HFFc6 (cell line): ENCODE results near the gene FAP. TPM values are rescaled to one million over a fixed set of nuclear protein-coding genes. Genes with fewer than 3 reads are reported as not detected.

Experiments used
- DNase-seq: peaks from one replicate; pipeline ENCODE4 v3.0.0-alpha.2; 2018
- H3K27ac Mint-ChIP-seq: 2 replicates; pipeline ENCODE4 v1.8.0; 2020; ENCODE audit warnings: mild to moderate bottlenecking, mixed read lengths
- H3K27me3 Mint-ChIP-seq: 2 replicates; pipeline ENCODE4 v1.8.0; 2021; ENCODE audit warnings: mild to moderate bottlenecking, moderate library complexity, mixed read lengths; ENCODE audit not compliant: insufficient read depth
- H3K36me3 Mint-ChIP-seq: 2 replicates; pipeline ENCODE4 v1.8.0; 2021; ENCODE audit warnings: low read depth, mixed read lengths
- H3K4me1 Mint-ChIP-seq: 2 replicates; pipeline ENCODE4 v1.8.0; 2020; ENCODE audit warnings: low read depth, mixed read lengths
- H3K4me3 Mint-ChIP-seq: 2 replicates; pipeline ENCODE4 v1.8.0; 2020; ENCODE audit warnings: mild to moderate bottlenecking, moderate library complexity, mixed read lengths
- H3K9me3 Mint-ChIP-seq: 2 replicates; pipeline ENCODE4 v1.8.0; 2020; ENCODE audit warnings: mild to moderate bottlenecking, mixed read lengths
- total RNA-seq, 6 experiments: library from RNA; stranded (reverse); fragmentation: NEBNext Ultra II Directional; extraction: Animal tissue kit (Norgen Biotek cat#: 25700); gene quantifications; 2 replicates in 1 of 6; 3 replicates in 5 of 6; pipeline ENCODE4 v1.2.3, GENCODE V29; 2021
- TF ChIP-seq, protein P1 (sequence below): fragments of 200-600 bp; sonication (generic); IDR thresholded peaks from 2 replicates; pipeline ENCODE4 v1.5.0; 2021; ENCODE audit warnings: antibody characterized with exemption, mild to moderate bottlenecking

The FAP gene
- total RNA-seq, 6 experiments from 2014 or later, result 62.6 to 101 (median 67.0) TPM

GRCh38 chr2:162138310-162138709 lies 104.9 kb downstream of the FAP start:
- Mint-ChIP-seq H3K4me3 (no peak overlapping the region), H3K27ac (no peak overlapping the region)

GRCh38 chr2:162127422-162127821 lies 115.8 kb downstream of the FAP start:
- H3K4me3 Mint-ChIP-seq, result no peak overlapping the region
- peaks cover 4% of the 10 kb centered on the region; the same call in 1 of the 2 replicates for H3K36me3 Mint-ChIP-seq
- 0 out of 2 replicates have a peak, but pooled peaks cover 3% of the 10 kb centered on the region for H3K9me3 Mint-ChIP-seq
- no peak overlapping the region for H3K27ac Mint-ChIP-seq
- DNase-seq, result no peak
- peaks cover 9% of the 10 kb centered on the region for H3K27me3 Mint-ChIP-seq
- H3K4me1 Mint-ChIP-seq, result peaks cover 25% of the 10 kb centered on the region
- TF ChIP-seq, protein P1, sequence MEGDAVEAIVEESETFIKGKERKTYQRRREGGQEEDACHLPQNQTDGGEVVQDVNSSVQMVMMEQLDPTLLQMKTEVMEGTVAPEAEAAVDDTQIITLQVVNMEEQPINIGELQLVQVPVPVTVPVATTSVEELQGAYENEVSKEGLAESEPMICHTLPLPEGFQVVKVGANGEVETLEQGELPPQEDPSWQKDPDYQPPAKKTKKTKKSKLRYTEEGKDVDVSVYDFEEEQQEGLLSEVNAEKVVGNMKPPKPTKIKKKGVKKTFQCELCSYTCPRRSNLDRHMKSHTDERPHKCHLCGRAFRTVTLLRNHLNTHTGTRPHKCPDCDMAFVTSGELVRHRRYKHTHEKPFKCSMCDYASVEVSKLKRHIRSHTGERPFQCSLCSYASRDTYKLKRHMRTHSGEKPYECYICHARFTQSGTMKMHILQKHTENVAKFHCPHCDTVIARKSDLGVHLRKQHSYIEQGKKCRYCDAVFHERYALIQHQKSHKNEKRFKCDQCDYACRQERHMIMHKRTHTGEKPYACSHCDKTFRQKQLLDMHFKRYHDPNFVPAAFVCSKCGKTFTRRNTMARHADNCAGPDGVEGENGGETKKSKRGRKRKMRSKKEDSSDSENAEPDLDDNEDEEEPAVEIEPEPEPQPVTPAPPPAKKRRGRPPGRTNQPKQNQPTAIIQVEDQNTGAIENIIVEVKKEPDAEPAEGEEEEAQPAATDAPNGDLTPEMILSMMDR, result no peak

More at GRCh38 chr2:162138310-162138709, 104.9 kb downstream of the FAP start:
- no peaks in the 10 kb centered on the region for H3K36me3 Mint-ChIP-seq
- no peak for DNase-seq
- no peaks in the 10 kb centered on the region for H3K4me1 Mint-ChIP-seq
- no peaks in the 10 kb centered on the region for H3K9me3 Mint-ChIP-seq
- TF ChIP-seq, protein P1, result no peak
- peaks cover 7% of the 10 kb centered on the region; the same call in 1 of the 2 replicates for H3K27me3 Mint-ChIP-seq

- Mint-ChIP-seq H3K36me3 (peaks cover 4% of the 10 kb centered on the region; the same call in 1 of the 2 replicates), H3K4me3 (no peak overlapping the region), H3K4me1 (peaks cover 25% of the 10 kb centered on the region), H3K9me3 (0 out of 2 replicates have a peak, but pooled peaks cover 3% of the 10 kb centered on the region), H3K27ac (no peak overlapping the region), H3K27me3 (peaks cover 9% of the 10 kb centered on the region)
- DNase-seq, result no peak
- TF ChIP-seq, protein P1, result no peak
These were observed 116.7 kb downstream of the FAP start for GRCh38 chr2:162126527-162126926.

DNA sequence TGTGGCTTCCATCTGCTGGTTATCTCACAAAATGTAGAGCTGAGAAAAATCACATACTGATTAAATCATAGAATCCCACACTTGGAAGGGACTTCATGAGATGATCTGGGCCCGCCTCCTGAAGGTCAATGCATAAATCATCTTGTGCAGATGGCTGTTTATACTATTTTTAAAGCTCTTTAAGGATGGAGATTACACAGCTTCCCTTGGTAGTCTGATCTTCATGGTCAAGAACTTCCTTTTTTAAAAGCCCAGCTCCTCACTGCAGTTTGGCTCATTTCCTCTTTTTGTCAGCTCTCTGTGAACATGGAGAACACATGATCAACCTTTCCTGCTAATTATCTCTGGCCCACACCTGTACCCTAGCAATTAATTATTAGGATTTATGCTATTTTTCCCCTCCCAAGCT lies 117.1 kb downstream of the FAP start:
- peaks cover 9% of the 10 kb centered on the region for H3K27me3 Mint-ChIP-seq
- DNase-seq, result no peak
- TF ChIP-seq, protein P1, result no peak
- H3K4me1 Mint-ChIP-seq, result peaks cover 25% of the 10 kb centered on the region
- 0 out of 2 replicates have a peak, but pooled peaks cover 3% of the 10 kb centered on the region for H3K9me3 Mint-ChIP-seq
- no peak overlapping the region for H3K27ac Mint-ChIP-seq
- H3K36me3 Mint-ChIP-seq, result peaks cover 4% of the 10 kb centered on the region; the same call in 1 of the 2 replicates
- H3K4me3 Mint-ChIP-seq, result no peak overlapping the region

DNA sequence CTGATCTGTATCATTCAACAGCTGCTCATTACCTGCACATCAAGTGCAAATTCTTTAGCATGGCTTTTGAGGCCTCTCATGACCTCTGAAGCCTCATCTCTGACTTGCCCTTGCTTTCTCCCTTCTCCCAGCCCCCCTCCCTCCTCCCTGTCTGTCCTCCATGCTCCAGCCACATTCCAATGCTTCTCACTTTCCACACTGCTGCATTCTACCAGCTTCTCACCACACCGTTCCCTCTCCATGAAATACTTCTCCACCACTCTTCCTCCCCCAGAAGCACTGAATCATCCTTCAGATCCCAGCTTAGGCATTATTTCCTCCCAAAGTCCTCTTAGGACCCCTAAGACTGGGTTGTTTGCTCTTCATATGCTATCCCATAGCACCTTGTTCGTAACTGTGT lies 118.1 kb downstream of the FAP start:
- TF ChIP-seq, protein P1, result no peak
- Mint-ChIP-seq H3K4me3 (no peak overlapping the region), H3K27ac (no peak overlapping the region), H3K27me3 (peaks cover 2% of the 10 kb centered on the region), H3K9me3 (no peaks in the 10 kb centered on the region), H3K4me1 (peaks cover 25% of the 10 kb centered on the region), H3K36me3 (no peaks in the 10 kb centered on the region)
- DNase-seq, result no peak
